Spleen (tissue), 7 donors: ENCODE data around the gene SNRNP25.

Source experiments
- CTCF ChIP-seq, 11 experiments: fragments of 200-600 bp in 7 of 11; fragments of 450-650 bp in 4 of 11; sonication (generic) in 4 of 11; IDR thresholded peaks in 8 of 11; conservative IDR thresholded peaks in 3 of 11; 1 replicate in 7 of 11; 2 replicates in 4 of 11; pipeline versions ENCODE4 v1.4.0 to v1.8.0; 2016 to 2021; ENCODE audit warnings: antibody characterized with exemption in 11 of 11, inconsistent platforms in 4 of 11, mild to moderate bottlenecking in 1 of 11
- POLR2A ChIP-seq, 3 donors: fragments of 450-650 bp; IDR thresholded peaks; one replicate each; pipeline ENCODE4 v1.5.1; 2017; ENCODE audit warnings: antibody characterized with exemption in 3 of 3, mild to moderate bottlenecking in 1 of 3
- donor health status: DM: no; HTN: no; CAD: no; lungs with moderate emphysema.
- donor health status: DM: no; HTN: no; CAD: no.
- donor health status: DM: no; HTN: no; CAD: no.

GRCh38 chr16:91484-91883, 37.9 kb downstream of the SNRNP25 start:
- TF ChIP-seq CTCF (IDR thresholded peaks at IDR 0.05 in 8 of 11, conservative IDR thresholded peaks at IDR 0.05 in 3 of 11) (no peak), POLR2A (IDR thresholded peaks at IDR 0.05) (no peak)
